Spleen (tissue), 7 donors: ENCODE measurements around the gene PLAC1.

Experiments used
- POLR2A ChIP-seq, 3 donors: fragments of 450-650 bp; IDR thresholded peaks; one replicate each; pipeline ENCODE4 v1.5.1; 2017; ENCODE audit warnings: antibody characterized with exemption in 3 of 3, mild to moderate bottlenecking in 1 of 3
- POLR2AphosphoS5 ChIP-seq, 3 donors: sonication (generic); formaldehyde crosslinking; IDR thresholded peaks; one replicate each; pipeline ENCODE4 v1.5.1; 2017; ENCODE audit warnings: antibody characterized with exemption in 3 of 3
- TF ChIP-seq, protein P1 (sequence below), 11 experiments: fragments of 200-600 bp in 7 of 11; fragments of 450-650 bp in 4 of 11; sonication (generic) in 4 of 11; IDR thresholded peaks in 8 of 11; conservative IDR thresholded peaks in 3 of 11; 1 replicate in 7 of 11; 2 replicates in 4 of 11; pipeline versions ENCODE4 v1.4.0 to v1.8.0; 2016 to 2021; ENCODE audit warnings: antibody characterized with exemption in 11 of 11, inconsistent platforms in 4 of 11, mild to moderate bottlenecking in 1 of 11
- donor health status: DM: no; HTN: no; CAD: no; lungs with moderate emphysema.
- donor health status: DM: no; HTN: no; CAD: no.
- donor health status: DM: no; HTN: no; CAD: no.

GRCh38 chrX:134679221-134679620 lies 20.9 kb upstream of the PLAC1 start:
- TF ChIP-seq POLR2A (IDR thresholded peaks at IDR 0.05) (no peak), POLR2AphosphoS5 (IDR thresholded peaks at IDR 0.05) (no peak)
- TF ChIP-seq, protein P1, sequence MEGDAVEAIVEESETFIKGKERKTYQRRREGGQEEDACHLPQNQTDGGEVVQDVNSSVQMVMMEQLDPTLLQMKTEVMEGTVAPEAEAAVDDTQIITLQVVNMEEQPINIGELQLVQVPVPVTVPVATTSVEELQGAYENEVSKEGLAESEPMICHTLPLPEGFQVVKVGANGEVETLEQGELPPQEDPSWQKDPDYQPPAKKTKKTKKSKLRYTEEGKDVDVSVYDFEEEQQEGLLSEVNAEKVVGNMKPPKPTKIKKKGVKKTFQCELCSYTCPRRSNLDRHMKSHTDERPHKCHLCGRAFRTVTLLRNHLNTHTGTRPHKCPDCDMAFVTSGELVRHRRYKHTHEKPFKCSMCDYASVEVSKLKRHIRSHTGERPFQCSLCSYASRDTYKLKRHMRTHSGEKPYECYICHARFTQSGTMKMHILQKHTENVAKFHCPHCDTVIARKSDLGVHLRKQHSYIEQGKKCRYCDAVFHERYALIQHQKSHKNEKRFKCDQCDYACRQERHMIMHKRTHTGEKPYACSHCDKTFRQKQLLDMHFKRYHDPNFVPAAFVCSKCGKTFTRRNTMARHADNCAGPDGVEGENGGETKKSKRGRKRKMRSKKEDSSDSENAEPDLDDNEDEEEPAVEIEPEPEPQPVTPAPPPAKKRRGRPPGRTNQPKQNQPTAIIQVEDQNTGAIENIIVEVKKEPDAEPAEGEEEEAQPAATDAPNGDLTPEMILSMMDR (IDR thresholded peaks at IDR 0.05 in 8 of 11, conservative IDR thresholded peaks at IDR 0.05 in 3 of 11): no peak
